Breast epithelium (tissue), 3 donors: ENCODE data around the gene P2RX5.

Experiments
- CTCF ChIP-seq, 3 donors: fragments of 450-650 bp; IDR thresholded peaks; one replicate each; pipeline ENCODE4 v1.5.1; 2016 to 2017; ENCODE audit warnings: antibody characterized with exemption in 3 of 3, mild to moderate bottlenecking in 3 of 3, moderate library complexity in 3 of 3
- POLR2A ChIP-seq: fragments of 450-650 bp; IDR thresholded peaks from one replicate; pipeline ENCODE4 v1.6.1; 2016; ENCODE audit warnings: antibody characterized with exemption, mild to moderate bottlenecking, moderate library complexity
- POLR2AphosphoS5 ChIP-seq, 3 donors: sonication (generic); formaldehyde crosslinking; IDR thresholded peaks; one replicate each; pipeline ENCODE4 v1.6.1; 2017; ENCODE audit warnings: antibody characterized with exemption in 3 of 3

- TF ChIP-seq CTCF (IDR thresholded peaks at IDR 0.05) (no peak), POLR2A (no peak), POLR2AphosphoS5 (IDR thresholded peaks at IDR 0.05) (no peak)
Measured at GRCh38 chr17:3675886-3676285, 20.1 kb downstream of the P2RX5 start.
